ENCODE measurements around the gene MICAL3. TPM values are rescaled to one million over a fixed set of nuclear protein-coding genes. Genes with fewer than 3 reads are reported as not detected.

Gene MICAL3
- polyA plus RNA-seq, 1 donor from 2014 or later, result 28.1 TPM

DNA sequence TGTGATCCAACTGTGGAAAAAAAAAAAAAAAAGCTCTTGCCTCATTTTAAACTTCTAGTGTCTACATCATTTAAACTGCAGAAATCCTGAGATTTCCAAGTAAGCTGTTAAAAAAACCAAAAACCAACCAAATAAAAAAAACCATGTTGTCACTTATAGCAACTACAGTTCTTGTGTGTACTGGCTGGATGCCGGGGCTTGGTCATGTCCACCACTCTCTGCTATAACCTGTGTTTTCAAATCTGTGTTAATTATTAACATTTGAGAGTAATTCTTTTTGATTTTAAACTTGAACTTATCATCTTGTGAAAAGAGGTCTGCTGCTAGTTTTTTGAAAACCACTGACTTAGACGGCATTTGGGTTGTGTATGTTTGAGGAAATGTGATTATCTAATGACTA is 217.9 kb downstream of the MICAL3 start:
- Histone ChIP-seq H3K4me2 (ENCODE audit: low read length) (no peak overlapping the region), H3K27me3 (ENCODE audit: insufficient read depth, low read depth, low read length) (no peaks in the 10 kb centered on the region), H3K9ac (ENCODE audit: low read length) (no peak overlapping the region), H3F3A (ENCODE audit: insufficient read depth, low read length, poor library complexity, severe bottlenecking) (no peaks in the 10 kb centered on the region), H3K27ac (ENCODE audit: low read length) (no peak overlapping the region), H3K9me3 (ENCODE audit: low read length) (no peaks in the 10 kb centered on the region), H3K36me3 (ENCODE audit: insufficient read depth, low read length) (no peaks in the 10 kb centered on the region), H3K79me2 (replicated peaks; ENCODE audit: insufficient read depth, low read length) (no peaks in the 10 kb centered on the region), H3K9me2 (ENCODE audit: insufficient read depth, low read length) (no peaks in the 10 kb centered on the region), H4K20me1 (ENCODE audit: insufficient read depth) (no peaks in the 10 kb centered on the region), H3K4me3 (ENCODE audit: low read length) (no peak overlapping the region), H2AFZ (ENCODE audit: low read depth, low read length) (no peak overlapping the region)
- TF ChIP-seq MXI1 (conservative IDR thresholded peaks at IDR 0.05; ENCODE audit: poor library complexity, severe bottlenecking), result no peak
- no peak for TF ChIP-seq POLR2AphosphoS5 (IDR thresholded peaks at IDR 0.05)
- TF ChIP-seq REST (IDR thresholded peaks at IDR 0.05; ENCODE audit: borderline replicate concordance), result no peak
- TF ChIP-seq RAD21 (conservative IDR thresholded peaks at IDR 0.05), result no peak
- TF ChIP-seq CTCF (IDR thresholded peaks at IDR 0.05; ENCODE audit: poor library complexity, severe bottlenecking), result no peak

- Histone ChIP-seq H3K9me3 (ENCODE audit: low read length) (no peaks in the 10 kb centered on the region), H3K9ac (ENCODE audit: low read length) (no peak overlapping the region), H4K20me1 (ENCODE audit: insufficient read depth) (no peaks in the 10 kb centered on the region), H2AFZ (ENCODE audit: low read depth, low read length) (no peak overlapping the region), H3K79me2 (replicated peaks; ENCODE audit: insufficient read depth, low read length) (no peaks in the 10 kb centered on the region), H3K4me3 (ENCODE audit: low read length) (no peak overlapping the region), H3K9me2 (ENCODE audit: insufficient read depth, low read length) (no peaks in the 10 kb centered on the region), H3K27me3 (ENCODE audit: insufficient read depth, low read depth, low read length) (no peaks in the 10 kb centered on the region), H3K36me3 (ENCODE audit: insufficient read depth, low read length) (no peaks in the 10 kb centered on the region), H3K27ac (ENCODE audit: low read length) (no peak overlapping the region), H3F3A (ENCODE audit: insufficient read depth, low read length, poor library complexity, severe bottlenecking) (no peaks in the 10 kb centered on the region), H3K4me2 (ENCODE audit: low read length) (no peak overlapping the region)
- TF ChIP-seq CTCF (IDR thresholded peaks at IDR 0.05; ENCODE audit: poor library complexity, severe bottlenecking), result no peak
- no peak for TF ChIP-seq MXI1 (conservative IDR thresholded peaks at IDR 0.05; ENCODE audit: poor library complexity, severe bottlenecking)
- TF ChIP-seq EP300 (conservative IDR thresholded peaks at IDR 0.05; ENCODE audit: poor library complexity, severe bottlenecking), result no peak
- no peak for TF ChIP-seq RAD21 (conservative IDR thresholded peaks at IDR 0.05)
- no peak for TF ChIP-seq SMC3 (conservative IDR thresholded peaks at IDR 0.05; ENCODE audit: poor library complexity)
- TF ChIP-seq TAF1 (IDR thresholded peaks at IDR 0.05; ENCODE audit: low read depth), result no peak
- no peak for TF ChIP-seq REST (IDR thresholded peaks at IDR 0.05; ENCODE audit: borderline replicate concordance)
- TF ChIP-seq EZH2 (IDR thresholded peaks at IDR 0.05; ENCODE audit: borderline replicate concordance, insufficient read depth, low read length, poor library complexity, severe bottlenecking), result no peak
- TF ChIP-seq POLR2AphosphoS5 (IDR thresholded peaks at IDR 0.05), result no peak
These were observed 219.9 kb downstream of the MICAL3 start for GRCh38 chr22:17804331-17805080.

All from neural cell (in vitro differentiated cells).